GM18867 (cell line): ENCODE results near the gene CTNNA3.
"Not testable (repeated sequence)": the region's sequence is repeated elsewhere in the genome, so short reads cannot be mapped to it uniquely, and the experiment has no call there.

Experiments used
- ATAC-seq: cut with Tn5 transposase; IDR thresholded peaks from one replicate; pipeline ENCODE4 v1.9.1; 2021; ENCODE audit warnings: mild to moderate bottlenecking, moderate library complexity; ENCODE audit not compliant: unreplicated experiment

Gene CTNNA3

GRCh38 chr10:66501356-66501755 lies 1194.6 kb downstream of the CTNNA3 start:
- ATAC-seq = no peak

GRCh38 chr10:66483966-66484365 lies 1212.0 kb downstream of the CTNNA3 start:
- no peak for ATAC-seq

- ATAC-seq = no peak
Observed at GRCh38 chr10:66472156-66472555, 1223.8 kb downstream of the CTNNA3 start.

GRCh38 chr10:66467042-66467441 lies 1229.0 kb downstream of the CTNNA3 start:
- ATAC-seq = no peak

GRCh38 chr10:66466622-66467021 lies 1229.4 kb downstream of the CTNNA3 start:
- no peak for ATAC-seq

GRCh38 chr10:66463611-66464010 lies 1232.4 kb downstream of the CTNNA3 start:
- ATAC-seq = no peak

- no peak for ATAC-seq
Observed at GRCh38 chr10:66457629-66458028, 1238.4 kb downstream of the CTNNA3 start.

GRCh38 chr10:66455304-66455703 lies 1240.7 kb downstream of the CTNNA3 start:
- ATAC-seq = no peak

- ATAC-seq = no peak
Observed at GRCh38 chr10:66440568-66440967, 1255.4 kb downstream of the CTNNA3 start.

- ATAC-seq = no peak
Observed at GRCh38 chr10:66414943-66415342, 1281.1 kb downstream of the CTNNA3 start.

GRCh38 chr10:66405566-66405965 lies 1290.4 kb downstream of the CTNNA3 start:
- ATAC-seq = no peak

- ATAC-seq = no peak
Observed at GRCh38 chr10:66398669-66399068, 1297.3 kb downstream of the CTNNA3 start.

GRCh38 chr10:66394342-66395063 lies 1301.5 kb downstream of the CTNNA3 start:
- no peak for ATAC-seq

GRCh38 chr10:66390926-66391325 lies 1305.1 kb downstream of the CTNNA3 start:
- ATAC-seq = no peak

- ATAC-seq = no peak
Observed at GRCh38 chr10:66381045-66381444, 1315.0 kb downstream of the CTNNA3 start.

- no peak for ATAC-seq
Observed at GRCh38 chr10:66378117-66378876, 1317.7 kb downstream of the CTNNA3 start.

GRCh38 chr10:66368146-66368545 lies 1327.8 kb downstream of the CTNNA3 start:
- no peak for ATAC-seq

GRCh38 chr10:66366163-66366562 lies 1329.8 kb downstream of the CTNNA3 start:
- no peak for ATAC-seq

GRCh38 chr10:66365686-66366085 lies 1330.3 kb downstream of the CTNNA3 start:
- no peak for ATAC-seq

GRCh38 chr10:66362522-66362921 lies 1333.5 kb downstream of the CTNNA3 start:
- no peak for ATAC-seq

- ATAC-seq = not testable (repeated sequence)
Observed at GRCh38 chr10:66353822-66354221, 1342.2 kb downstream of the CTNNA3 start.

GRCh38 chr10:66353422-66353821 lies 1342.6 kb downstream of the CTNNA3 start:
- no peak for ATAC-seq
